ENCODE data around the gene RRP1.

GRCh38 chr21:43739621-43740435 lies 49.5 kb upstream of the RRP1 start:
- TF ChIP-seq NCOA5 (CRISPR knock-in tag; IDR thresholded peaks at IDR 0.05): no peak
- no peak for TF ChIP-seq BRCA1 (CRISPR knock-in tag; IDR thresholded peaks at IDR 0.05)
- TF ChIP-seq REST (IDR thresholded peaks at IDR 0.05; ENCODE audit: borderline replicate concordance in 1 of 2, low read depth in 1 of 2, low read length in 2 of 2): no peak
- TF ChIP-seq MAX (IDR thresholded peaks at IDR 0.05): no peak
- TF ChIP-seq ZBTB26 (CRISPR knock-in tag; IDR thresholded peaks at IDR 0.05; ENCODE audit: borderline replicate concordance): no peak
- no peak for TF ChIP-seq SMYD3 (CRISPR knock-in tag; IDR thresholded peaks at IDR 0.05)
- TF ChIP-seq CTCF (CRISPR knock-in tag; IDR thresholded peaks at IDR 0.05): no peak
- no peak for TF ChIP-seq ATF2 (CRISPR knock-in tag; IDR thresholded peaks at IDR 0.05)
- TF ChIP-seq ZNF792 (CRISPR knock-in tag; IDR thresholded peaks at IDR 0.05): no peak
- no peak for TF ChIP-seq EP300 (IDR thresholded peaks at IDR 0.05; ENCODE audit: low read depth in 2 of 2, low read length in 2 of 2)
- no peak for TF ChIP-seq EP300 (CRISPR knock-in tag; IDR thresholded peaks at IDR 0.05; ENCODE audit: borderline replicate concordance)
